ENCODE measurements around the gene HSPA1L.
A peak's percentile ranks its signal among the peaks of the same experiment; 100 is the strongest.
"Not testable (repeated sequence)": the region's sequence is repeated elsewhere in the genome, so short reads cannot be mapped to it uniquely, and the experiment has no call there.

Gene HSPA1L

DNA sequence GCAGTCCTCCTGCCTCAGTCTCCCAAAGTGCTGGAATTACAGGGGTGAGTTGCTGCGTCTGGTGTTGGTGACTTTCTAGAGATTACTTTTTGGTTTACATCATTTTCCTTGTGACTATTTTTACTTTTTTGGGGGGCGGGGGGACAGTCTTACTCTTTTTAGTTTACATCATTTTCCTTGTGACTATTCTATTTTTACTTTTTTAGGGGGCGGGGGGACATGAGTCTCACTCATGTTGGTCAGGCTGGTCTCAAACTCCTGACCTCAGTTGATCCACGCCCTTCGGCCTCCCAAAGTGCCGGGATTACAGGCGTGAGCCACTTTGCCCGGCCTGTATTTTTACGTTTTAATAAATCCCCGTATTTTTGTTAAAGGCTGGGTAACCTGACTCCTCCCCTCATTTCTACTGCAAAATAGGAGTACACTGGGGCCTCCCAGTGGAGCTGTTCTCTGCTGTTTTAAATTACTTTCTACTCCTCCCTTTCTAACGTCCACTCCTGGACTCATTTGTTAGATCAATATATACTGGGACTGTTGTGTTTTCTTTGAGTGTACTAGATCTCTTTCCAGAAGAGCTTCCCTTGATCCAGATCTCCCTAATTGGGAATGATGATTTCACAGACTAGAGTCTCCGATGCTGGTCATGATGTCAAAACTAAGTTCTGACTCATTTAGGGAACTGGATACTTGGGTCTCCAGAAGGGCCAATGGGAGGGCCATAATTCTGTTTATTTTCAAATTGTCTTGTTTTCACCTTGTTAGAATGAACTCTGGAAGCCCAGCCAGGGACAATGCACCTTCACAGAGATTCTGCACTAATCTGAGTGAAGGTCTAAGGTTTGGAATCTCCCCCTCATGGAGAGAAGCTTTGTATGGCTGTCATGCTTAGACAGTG, 21.6 kb upstream of the HSPA1L start:
- DNase-seq (ENCODE audit: low read depth in 2 of 2) = no peak

DNA sequence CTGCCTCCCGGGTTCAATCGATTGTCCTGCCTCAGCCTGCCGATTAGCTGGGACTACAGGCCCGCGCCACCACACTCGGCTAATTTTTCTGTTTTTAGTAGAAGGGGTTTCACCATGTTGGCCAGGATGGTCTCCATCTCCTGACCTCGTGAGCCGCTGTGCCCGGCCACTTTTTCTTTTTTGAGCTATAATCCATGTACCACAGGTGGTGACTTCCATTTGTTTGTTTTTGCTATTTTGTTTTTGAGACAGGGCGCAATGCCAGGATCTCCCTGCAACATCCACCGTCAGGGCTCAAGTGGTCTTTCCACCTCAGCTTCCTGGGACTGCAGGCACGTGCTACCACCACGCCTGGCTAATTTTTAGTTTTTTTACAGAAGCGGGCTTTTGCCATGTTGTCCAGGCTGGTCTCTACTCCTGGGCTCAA, 21.0 kb upstream of the HSPA1L start:
- no peak for DNase-seq (ENCODE audit: low read depth in 2 of 2)

GRCh38 chr6:31834367-31835250, 19.5 kb upstream of the HSPA1L start:
- peak; percentile 52 to 56 for DNase-seq (ENCODE audit: low read depth in 2 of 2)

DNA sequence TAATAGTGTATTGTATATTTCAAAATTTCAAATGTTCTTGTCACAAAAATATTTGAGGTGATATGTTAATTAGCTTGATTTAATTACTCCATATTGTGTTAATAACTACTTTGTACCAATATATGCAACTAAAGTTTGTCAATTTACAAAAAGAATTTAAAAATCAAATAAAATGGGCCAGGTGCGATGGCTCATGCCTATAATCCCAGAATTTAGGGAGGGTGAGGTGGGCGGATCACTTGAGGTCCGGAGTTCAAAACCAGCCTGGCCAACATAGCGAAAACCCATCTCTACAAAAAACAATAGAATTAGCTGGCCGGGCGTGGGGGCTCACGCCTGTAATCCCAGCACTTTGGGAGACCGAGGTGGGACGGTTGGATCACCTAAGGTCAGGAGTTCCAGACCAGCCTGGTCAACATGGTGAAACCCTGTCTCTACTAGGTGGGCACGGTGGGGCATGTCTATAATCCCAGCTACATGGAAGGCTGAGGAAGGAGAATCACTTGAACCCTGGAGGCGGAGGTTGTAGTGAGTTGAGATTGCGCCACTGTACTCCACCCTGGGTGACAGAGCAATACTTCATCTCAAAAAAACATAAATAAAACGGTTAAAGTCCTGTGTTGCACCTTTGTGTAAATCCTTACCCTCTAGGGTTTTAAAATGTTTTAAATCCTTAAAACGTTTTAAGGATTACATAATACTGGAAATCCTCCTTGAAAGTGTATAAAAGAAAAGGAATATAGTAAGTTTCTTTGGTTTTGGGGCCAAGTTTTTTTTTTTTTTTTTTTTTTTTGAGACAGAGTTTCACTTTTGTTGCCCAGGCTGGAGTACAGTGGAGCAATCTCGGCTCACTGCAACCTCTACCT, 16.5 kb upstream of the HSPA1L start:
- no peak for DNase-seq (ENCODE audit: low read depth in 2 of 2)

DNA sequence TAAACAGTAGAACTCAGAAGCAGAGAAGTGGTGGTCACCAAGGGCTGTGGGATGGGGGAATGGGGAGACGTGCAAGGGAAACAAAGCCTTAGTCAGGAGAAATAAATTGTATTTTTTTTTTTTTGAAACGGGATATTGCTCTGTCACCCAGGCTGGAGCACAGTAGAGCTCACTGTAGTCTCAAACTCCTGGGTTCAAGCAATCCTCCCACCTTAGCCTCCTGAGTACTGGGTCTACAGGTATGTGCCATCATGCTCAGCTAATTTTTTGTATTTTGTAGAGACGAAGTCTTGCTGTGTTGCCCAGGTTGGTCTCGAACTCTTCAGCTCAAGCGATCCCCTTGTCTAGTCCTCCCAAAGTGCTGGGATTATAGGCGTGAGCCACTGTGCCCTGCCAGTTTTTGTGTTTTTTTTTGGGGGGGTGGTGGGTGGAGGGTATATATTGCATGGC, 15.8 kb upstream of the HSPA1L start:
- DNase-seq (ENCODE audit: low read depth in 2 of 2) = no peak

GRCh38 chr6:31829633-31830283, 14.7 kb upstream of the HSPA1L start:
- peak in 1 of 2 experiments; percentile 32 for DNase-seq (ENCODE audit: low read depth in 2 of 2)

DNA sequence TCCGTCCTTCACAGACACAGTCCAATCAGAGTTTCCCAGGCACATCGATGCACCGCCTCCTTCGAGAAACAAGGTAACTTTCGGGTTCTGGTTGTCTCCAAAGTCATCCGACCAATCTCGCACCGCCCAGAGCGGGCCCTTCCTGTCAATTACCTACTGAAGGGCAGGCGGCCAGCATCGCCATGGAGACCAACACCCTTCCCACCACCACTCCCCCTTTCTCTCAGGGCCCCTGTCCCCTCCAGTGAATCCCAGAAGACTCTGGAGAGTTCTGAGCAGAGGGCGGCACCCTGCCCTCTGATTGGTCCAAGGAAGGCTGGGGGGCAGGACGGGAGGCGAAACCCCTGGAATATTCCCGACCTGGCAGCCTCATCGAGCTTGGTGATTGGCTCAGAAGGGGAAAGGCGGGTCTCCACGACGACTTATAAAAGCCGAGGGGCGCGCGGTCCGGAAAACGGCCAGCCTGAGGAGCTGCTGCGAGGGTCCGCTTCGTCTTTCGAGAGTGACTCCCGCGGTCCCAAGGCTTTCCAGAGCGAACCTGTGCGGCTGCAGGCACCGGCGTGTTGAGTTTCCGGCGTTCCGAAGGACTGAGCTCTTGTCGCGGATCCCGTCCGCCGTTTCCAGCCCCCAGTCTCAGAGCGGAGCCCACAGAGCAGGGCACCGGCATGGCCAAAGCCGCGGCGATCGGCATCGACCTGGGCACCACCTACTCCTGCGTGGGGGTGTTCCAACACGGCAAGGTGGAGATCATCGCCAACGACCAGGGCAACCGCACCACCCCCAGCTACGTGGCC, 12.4 kb upstream of the HSPA1L start, which contains the start of gene HSPA1B:
HSPA1B (plus strand) TSS at position 453 of the 794 bp plus-strand sequence; CDS start at position 666, 213 bp downstream.
- DNase-seq (ENCODE audit: low read depth in 2 of 2) = peak; percentile 100

DNA sequence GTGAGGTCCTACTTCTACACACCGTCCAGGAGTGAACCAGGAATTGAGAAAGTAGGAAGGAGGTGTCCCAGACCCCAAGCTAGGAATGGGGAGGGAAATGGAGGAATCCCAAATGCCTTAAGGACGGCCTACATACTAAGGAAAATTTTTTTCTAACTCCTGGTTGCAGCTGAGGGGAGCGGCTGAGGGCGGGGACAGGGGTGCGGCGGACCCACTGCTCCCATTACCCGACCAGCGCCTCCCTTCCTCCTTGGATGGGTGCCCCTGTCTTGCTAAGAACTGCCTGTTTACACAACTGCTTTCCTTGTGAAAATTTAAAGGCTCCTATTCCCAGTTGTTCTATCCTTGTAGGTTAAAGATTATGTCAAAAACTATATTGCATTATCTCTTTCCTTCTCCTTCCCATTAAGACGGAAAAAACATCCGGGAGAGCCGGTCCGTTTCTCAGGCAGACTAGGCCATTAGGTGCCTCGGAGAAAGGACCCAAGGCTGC, 11.8 kb upstream of the HSPA1L start:
- peak in 1 of 2 experiments; percentile 75 for DNase-seq (ENCODE audit: low read depth in 2 of 2)

GRCh38 chr6:31825553-31825952, 10.5 kb upstream of the HSPA1L start:
- DNase-seq (ENCODE audit: low read depth in 2 of 2) = no peak

GRCh38 chr6:31823592-31824196, 8.6 kb upstream of the HSPA1L start:
- DNase-seq (ENCODE audit: low read depth in 2 of 2) = not testable (repeated sequence)

DNA sequence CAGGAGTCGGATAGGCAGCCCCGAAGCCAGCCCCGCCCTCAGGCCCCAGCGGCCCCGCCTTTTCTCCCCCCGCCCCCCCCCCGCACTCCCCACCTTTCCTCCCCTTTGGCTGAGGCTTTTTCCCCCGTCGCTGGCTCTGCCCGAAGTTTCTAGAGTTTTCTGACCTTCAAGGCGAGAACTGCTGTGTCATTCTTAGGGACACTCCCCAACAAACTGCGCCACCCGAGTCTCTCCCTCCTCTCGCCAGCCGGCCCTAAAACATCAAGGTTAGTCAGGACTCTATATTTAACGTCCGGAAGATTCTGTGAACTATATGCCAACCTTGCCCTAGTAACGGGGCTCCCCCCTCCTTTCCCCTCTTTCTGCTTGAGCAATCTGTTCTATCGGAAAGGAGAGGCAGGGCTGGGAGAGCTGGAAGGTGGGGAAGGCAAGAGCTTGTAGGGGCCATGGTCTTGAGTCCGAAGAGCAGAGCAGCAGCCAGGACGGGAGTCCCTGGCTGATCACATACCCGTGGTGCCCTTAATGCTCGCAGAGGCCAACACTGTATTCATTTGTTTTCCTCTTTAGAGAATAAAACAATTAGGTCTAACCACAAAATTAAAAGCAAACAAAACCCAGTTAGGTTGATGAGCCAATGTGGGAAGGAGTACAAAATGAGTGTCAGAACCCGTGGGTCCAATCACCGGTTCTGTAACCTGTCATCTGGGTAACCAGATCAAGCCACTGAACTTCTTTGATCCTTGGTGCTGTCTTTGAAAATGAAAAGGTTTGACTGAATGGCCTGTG, 7.1 kb upstream of the HSPA1L start:
- no peak for DNase-seq (ENCODE audit: low read depth in 2 of 2)

DNA sequence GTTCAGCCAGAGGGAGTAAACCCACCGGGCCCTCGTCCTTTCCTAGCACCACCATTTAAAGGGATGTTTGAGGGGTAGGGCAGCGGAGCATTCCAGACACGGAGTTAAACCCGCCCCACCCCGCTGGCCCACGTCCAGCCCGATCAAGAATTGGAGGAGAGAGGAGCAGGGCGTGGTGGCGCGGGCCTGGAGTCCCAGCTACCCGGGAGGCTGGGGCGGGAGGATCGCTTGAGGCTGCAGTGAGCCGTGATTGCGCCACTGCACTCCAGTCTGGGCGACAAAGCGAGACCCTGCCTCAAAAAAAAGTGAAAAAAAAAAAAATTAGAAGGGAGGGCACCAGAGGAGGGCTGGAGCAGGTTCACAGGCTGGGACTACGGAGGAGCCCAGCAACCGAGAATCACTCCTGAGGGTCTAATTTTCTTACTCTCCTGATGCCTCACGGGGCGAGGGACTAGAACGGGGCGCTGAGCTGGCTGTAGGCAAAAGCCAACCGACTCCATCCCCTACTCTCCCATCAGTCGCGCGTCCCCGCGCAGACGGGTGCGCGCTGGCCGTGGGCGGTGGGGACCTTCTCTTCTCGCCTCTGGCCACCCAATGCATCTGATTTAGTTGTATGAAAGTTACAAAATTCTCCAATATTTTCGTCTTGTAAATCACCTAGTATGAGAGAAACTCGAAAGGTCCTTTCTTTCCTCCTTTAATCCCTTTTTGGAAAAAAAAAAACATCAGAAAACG, 6.4 kb upstream of the HSPA1L start:
- no peak for DNase-seq (ENCODE audit: low read depth in 2 of 2)

GRCh38 chr6:31820399-31820798, 5.3 kb upstream of the HSPA1L start:
- DNase-seq (ENCODE audit: low read depth in 2 of 2) = not testable (repeated sequence)

DNA sequence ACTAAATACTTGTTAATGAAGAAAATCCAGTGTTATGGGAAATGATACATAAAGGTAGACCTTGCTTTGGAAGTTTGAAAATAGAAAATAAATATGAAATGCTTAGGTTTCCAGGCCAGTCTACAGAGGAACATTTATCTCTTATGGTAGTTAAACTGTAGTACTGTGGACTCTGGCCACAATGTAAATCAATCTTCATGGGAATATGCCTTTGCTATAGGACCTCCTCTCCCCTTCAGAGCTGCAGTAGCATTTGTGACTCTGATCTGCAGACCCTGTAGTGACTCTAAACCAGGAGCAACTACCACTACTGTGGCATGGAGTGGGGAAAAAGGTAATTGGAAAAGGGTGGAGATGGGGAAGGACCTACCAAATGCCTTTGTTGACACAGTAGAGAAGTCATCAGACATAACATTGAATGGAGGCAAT, 4.8 kb upstream of the HSPA1L start:
- DNase-seq (ENCODE audit: low read depth in 2 of 2) = no peak

DNA sequence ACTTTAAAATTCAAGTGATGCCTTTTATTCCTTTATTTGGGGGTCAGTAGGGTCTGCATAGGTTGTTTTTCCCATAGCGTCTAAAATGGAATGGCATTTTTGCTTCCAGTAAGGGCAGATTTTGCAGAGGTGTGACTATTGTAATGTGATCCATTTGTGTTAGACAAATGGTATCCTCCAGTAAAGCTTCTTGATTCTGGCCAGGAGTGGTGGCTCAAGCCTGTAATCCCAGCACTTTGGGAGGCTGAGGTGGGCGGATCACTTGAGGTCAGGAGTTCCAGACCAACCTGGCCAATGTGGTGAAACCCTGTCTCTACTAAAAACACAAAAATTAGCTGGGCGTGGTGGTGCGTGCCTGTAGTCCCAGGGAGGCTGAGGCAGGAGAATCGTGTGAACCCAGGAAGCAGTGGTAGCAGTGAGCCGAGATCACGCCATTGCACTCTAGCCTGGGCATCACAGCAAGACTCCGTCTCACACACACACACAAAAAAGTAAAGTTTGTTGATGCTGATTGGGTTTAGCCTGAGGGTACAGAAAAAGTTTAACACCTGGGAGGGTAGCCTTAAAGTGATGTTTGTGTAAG, 2.9 kb upstream of the HSPA1L start:
- DNase-seq (ENCODE audit: low read depth in 2 of 2) = not testable (repeated sequence)

GRCh38 chr6:31817133-31817928, 2.2 kb upstream of the HSPA1L start:
- DNase-seq (ENCODE audit: low read depth in 2 of 2) = not testable (repeated sequence)

GRCh38 chr6:31814677-31815024, 432 bp downstream of the HSPA1L start:
- peak; percentile 97 for DNase-seq (ENCODE audit: low read depth in 2 of 2)

Measured in fibroblast of skin of left quadriceps (primary cell).